ENCODE results near the gene OCRL.

DNA sequence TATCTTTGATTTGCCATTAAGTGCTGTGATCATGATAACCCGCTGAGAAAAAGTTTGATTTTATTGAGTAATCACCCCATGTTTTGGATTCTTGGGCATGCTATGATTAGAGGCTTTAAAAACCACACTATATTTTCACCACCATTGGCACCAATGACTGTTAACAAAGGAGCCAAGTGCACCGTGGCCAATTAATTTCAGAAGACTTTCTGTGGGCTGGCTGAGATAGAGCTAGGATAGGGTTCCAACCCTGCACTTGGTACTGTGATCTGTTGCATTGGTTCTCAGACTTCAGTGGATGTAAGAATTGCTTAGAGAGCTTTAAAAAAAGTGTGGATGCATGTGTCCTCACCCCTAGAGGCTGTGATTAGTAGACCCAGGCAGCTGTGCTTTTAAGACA is 32.4 kb downstream of the OCRL start:
- TF ChIP-seq, protein P1, sequence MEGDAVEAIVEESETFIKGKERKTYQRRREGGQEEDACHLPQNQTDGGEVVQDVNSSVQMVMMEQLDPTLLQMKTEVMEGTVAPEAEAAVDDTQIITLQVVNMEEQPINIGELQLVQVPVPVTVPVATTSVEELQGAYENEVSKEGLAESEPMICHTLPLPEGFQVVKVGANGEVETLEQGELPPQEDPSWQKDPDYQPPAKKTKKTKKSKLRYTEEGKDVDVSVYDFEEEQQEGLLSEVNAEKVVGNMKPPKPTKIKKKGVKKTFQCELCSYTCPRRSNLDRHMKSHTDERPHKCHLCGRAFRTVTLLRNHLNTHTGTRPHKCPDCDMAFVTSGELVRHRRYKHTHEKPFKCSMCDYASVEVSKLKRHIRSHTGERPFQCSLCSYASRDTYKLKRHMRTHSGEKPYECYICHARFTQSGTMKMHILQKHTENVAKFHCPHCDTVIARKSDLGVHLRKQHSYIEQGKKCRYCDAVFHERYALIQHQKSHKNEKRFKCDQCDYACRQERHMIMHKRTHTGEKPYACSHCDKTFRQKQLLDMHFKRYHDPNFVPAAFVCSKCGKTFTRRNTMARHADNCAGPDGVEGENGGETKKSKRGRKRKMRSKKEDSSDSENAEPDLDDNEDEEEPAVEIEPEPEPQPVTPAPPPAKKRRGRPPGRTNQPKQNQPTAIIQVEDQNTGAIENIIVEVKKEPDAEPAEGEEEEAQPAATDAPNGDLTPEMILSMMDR (IDR thresholded peaks at IDR 0.05) = no peak
- TF ChIP-seq SIN3A (IDR thresholded peaks at IDR 0.05; ENCODE audit: borderline replicate concordance, insufficient read depth, low read depth, low read length) = no peak

Data from Panc1 (cell line).